CD14-positive monocyte (primary cell): Measurements from ENCODE around the gene SRRM5. TPM values are rescaled to one million over a fixed set of nuclear protein-coding genes. Genes with fewer than 3 reads are reported as not detected.

Experiments
- DNase-seq, 3 donors: peaks; one replicate each; pipeline ENCODE4 v3.0.0-alpha.2; 2011 to 2022
- H2AFZ ChIP-seq: 2 replicates; pipeline ENCODE4 v1.6.0; 2012; ENCODE audit warnings: mild to moderate bottlenecking, low read depth, low read length, inconsistent platforms; ENCODE audit not compliant: insufficient read depth, poor library complexity, severe bottlenecking
- H3K27ac ChIP-seq, 2 donors: 1 replicate in 1 of 2; 2 replicates in 1 of 2; pipeline ENCODE4 v1.5.1; 2012 to 2013; ENCODE audit warnings: low read length in 2 of 2, control low read depth in 1 of 2, inconsistent platforms in 1 of 2, low read depth in 1 of 2, mild to moderate bottlenecking in 1 of 2
- H3K27me3 ChIP-seq, 2 donors: one replicate each; pipeline versions ENCODE4 v1.6.0 to v1.6.1; 2011 to 2013; ENCODE audit warnings: low read length in 2 of 2; ENCODE audit not compliant: control insufficient read depth in 2 of 2, insufficient read depth in 2 of 2
- H3K36me3 ChIP-seq, 2 donors: replicated peaks in 1 of 2; 1 replicate in 1 of 2; 2 replicates in 1 of 2; pipeline versions ENCODE4 v1.5.1 to v1.6.1; 2012 to 2013; ENCODE audit warnings: low read length in 2 of 2, control low read depth in 1 of 2, inconsistent platforms in 1 of 2, mild to moderate bottlenecking in 1 of 2; ENCODE audit not compliant: insufficient read depth in 2 of 2, control insufficient read depth in 1 of 2
- H3K4me1 ChIP-seq, 2 donors: 1 replicate in 1 of 2; 2 replicates in 1 of 2; pipeline versions ENCODE4 v1.5.1 to v1.6.1; 2012 to 2013; ENCODE audit warnings: low read length in 2 of 2, control low read depth in 1 of 2, inconsistent platforms in 1 of 2, mild to moderate bottlenecking in 1 of 2, moderate library complexity in 1 of 2; ENCODE audit not compliant: insufficient read depth in 2 of 2, control insufficient read depth in 1 of 2
- H3K4me2 ChIP-seq: replicated peaks from 2 replicates; pipeline ENCODE3; 2012; ENCODE audit warnings: low read length, moderate library complexity, mild to moderate bottlenecking; ENCODE audit not compliant: poor library complexity, severe bottlenecking; ENCODE audit errors: extremely low read depth
- H3K4me3 ChIP-seq, 3 experiments: fragments of 200-600 bp in 1 of 3; sonication (generic) in 1 of 3; replicated peaks in 1 of 3; 1 replicate in 2 of 3; 2 replicates in 1 of 3; pipeline ENCODE4 v1.5.1; 2011 to 2013; ENCODE audit warnings: low read length in 3 of 3, mild to moderate bottlenecking in 3 of 3, control low read depth in 2 of 3, low read depth in 2 of 3, inconsistent platforms in 1 of 3, moderate library complexity in 1 of 3
- H3K79me2 ChIP-seq: 2 replicates; pipeline ENCODE4 v1.6.0; 2012; ENCODE audit warnings: mild to moderate bottlenecking, control low read depth, inconsistent platforms, low read length, moderate library complexity; ENCODE audit not compliant: insufficient read depth
- H3K9ac ChIP-seq: 2 replicates; pipeline ENCODE4 v1.6.0; 2017; ENCODE audit warnings: low read length, mild to moderate bottlenecking; ENCODE audit not compliant: insufficient read depth, poor library complexity, severe bottlenecking
- H3K9me3 ChIP-seq, 2 donors: replicated peaks in 1 of 2; 1 replicate in 1 of 2; 2 replicates in 1 of 2; pipeline versions ENCODE4 v1.5.1 to v1.6.1; 2012 to 2013; ENCODE audit warnings: low read length in 2 of 2, control low read depth in 1 of 2; ENCODE audit not compliant: control insufficient read depth in 1 of 2, insufficient read depth in 1 of 2
- H4K20me1 ChIP-seq: 2 replicates; pipeline ENCODE4 v1.6.0; 2012; ENCODE audit warnings: mild to moderate bottlenecking, low read length, control low read depth, moderate library complexity; ENCODE audit not compliant: insufficient read depth
- H3K27ac Mint-ChIP-seq, 7 donors: one replicate each; pipeline ENCODE4 v1.8.0; 2020; ENCODE audit warnings: mild to moderate bottlenecking in 7 of 7, mixed read lengths in 7 of 7, moderate library complexity in 6 of 7, inconsistent platforms in 2 of 7
- H3K27me3 Mint-ChIP-seq, 3 donors: one replicate each; pipeline ENCODE4 v1.8.0; 2021 to 2022; ENCODE audit warnings: low read depth in 3 of 3, mild to moderate bottlenecking in 3 of 3, mixed read lengths in 3 of 3, moderate library complexity in 3 of 3, inconsistent platforms in 1 of 3
- H3K36me3 Mint-ChIP-seq, 2 donors: one replicate each; pipeline ENCODE4 v1.8.0; 2020; ENCODE audit warnings: mixed read lengths in 2 of 2, inconsistent platforms in 1 of 2, mild to moderate bottlenecking in 1 of 2
- H3K4me1 Mint-ChIP-seq: one replicate; pipeline ENCODE4 v1.8.0; 2020; ENCODE audit warnings: mild to moderate bottlenecking, mixed read lengths
- H3K4me3 Mint-ChIP-seq, 2 donors: one replicate each; pipeline ENCODE4 v1.8.0; 2020; ENCODE audit warnings: mild to moderate bottlenecking in 2 of 2, mixed read lengths in 2 of 2, moderate library complexity in 1 of 2
- H3K9me3 Mint-ChIP-seq, 7 donors: one replicate each; pipeline ENCODE4 v1.8.0; 2020 to 2022; ENCODE audit warnings: mixed read lengths in 7 of 7, mild to moderate bottlenecking in 6 of 7, moderate library complexity in 6 of 7, inconsistent platforms in 2 of 7
- WGBS: methylation state at CpG from one replicate; pipeline ENCODE4 v1.1.5; 2013; ENCODE audit warnings: missing lambda C conversion rate; ENCODE audit not compliant: insufficient coverage; 5-methylcytosine and 5-hydroxymethylcytosine counted together
- intact Hi-C, 2 donors: fragments of 100-400 bp; cut with micrococcal nuclease; formaldehyde crosslinking; loops; one replicate each; pipeline versions ENCODE4 v1.15.0 to v1.15.1; 2023
- polyA plus RNA-seq, 3 donors: library from polyadenylated mRNA; depleted of rRNA in 1 of 3; unstranded in 2 of 3; stranded (reverse) in 1 of 3; fragments of 300-500 nt in 2 of 3; fragments of >200 nt in 1 of 3; fragmentation: Illumina TruSeq in 2 of 3; gene quantifications; 1 replicate in 2 of 3; 2 replicates in 1 of 3; pipeline ENCODE4 v1.2.3, GENCODE V29; 2012 to 2021
- TF ChIP-seq, protein P1 (sequence below): fragments of 200-600 bp; IDR thresholded peaks from one replicate; pipeline ENCODE4 v1.8.0; 2022; ENCODE audit warnings: antibody characterized with exemption, mild to moderate bottlenecking

Gene SRRM5
- polyA plus RNA-seq, 3 donors = 0.36 TPM; not detected in 2

GRCh38 chr19:43625918-43626579 lies 14.2 kb downstream of the SRRM5 start:
- H3K9ac ChIP-seq = no peak overlapping the region
- no peaks in the 10 kb centered on the region for H3K36me3 Mint-ChIP-seq
- H3K4me3 ChIP-seq = no peak overlapping the region
- H3K27me3 ChIP-seq = peaks cover 0 to 17% of the 10 kb centered on the region in 2 donors
- H2AFZ ChIP-seq = no peak overlapping the region
- DNase-seq = peak in 1 of 3 donors; percentile 36
- no peaks in the 10 kb centered on the region for H3K79me2 ChIP-seq
- TF ChIP-seq, protein P1, sequence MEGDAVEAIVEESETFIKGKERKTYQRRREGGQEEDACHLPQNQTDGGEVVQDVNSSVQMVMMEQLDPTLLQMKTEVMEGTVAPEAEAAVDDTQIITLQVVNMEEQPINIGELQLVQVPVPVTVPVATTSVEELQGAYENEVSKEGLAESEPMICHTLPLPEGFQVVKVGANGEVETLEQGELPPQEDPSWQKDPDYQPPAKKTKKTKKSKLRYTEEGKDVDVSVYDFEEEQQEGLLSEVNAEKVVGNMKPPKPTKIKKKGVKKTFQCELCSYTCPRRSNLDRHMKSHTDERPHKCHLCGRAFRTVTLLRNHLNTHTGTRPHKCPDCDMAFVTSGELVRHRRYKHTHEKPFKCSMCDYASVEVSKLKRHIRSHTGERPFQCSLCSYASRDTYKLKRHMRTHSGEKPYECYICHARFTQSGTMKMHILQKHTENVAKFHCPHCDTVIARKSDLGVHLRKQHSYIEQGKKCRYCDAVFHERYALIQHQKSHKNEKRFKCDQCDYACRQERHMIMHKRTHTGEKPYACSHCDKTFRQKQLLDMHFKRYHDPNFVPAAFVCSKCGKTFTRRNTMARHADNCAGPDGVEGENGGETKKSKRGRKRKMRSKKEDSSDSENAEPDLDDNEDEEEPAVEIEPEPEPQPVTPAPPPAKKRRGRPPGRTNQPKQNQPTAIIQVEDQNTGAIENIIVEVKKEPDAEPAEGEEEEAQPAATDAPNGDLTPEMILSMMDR = no peak
- no peak overlapping the region for H3K27ac ChIP-seq
- peaks cover 1 to 13% (median 5%) of the 10 kb centered on the region in 7 donors for H3K9me3 Mint-ChIP-seq
- H3K36me3 ChIP-seq = no peaks in the 10 kb centered on the region
- H3K27me3 Mint-ChIP-seq = peaks cover 17 to 36% (median 31%) of the 10 kb centered on the region in 3 donors
- H3K27ac Mint-ChIP-seq = no peak overlapping the region
- H3K4me3 Mint-ChIP-seq = peak overlapping the region in 1 of 2 donors; percentile 53
- H3K9me3 ChIP-seq = no peaks in the 10 kb centered on the region
- peaks cover 15% of the 10 kb centered on the region for H3K4me1 Mint-ChIP-seq
- 71% methylated on average over 14 of the region's 32 CpGs for WGBS
- intact Hi-C loops = no loop called here
- no peak overlapping the region for H3K4me2 ChIP-seq
- H4K20me1 ChIP-seq = peaks cover 5% of the 10 kb centered on the region
- H3K4me1 ChIP-seq = peaks cover 0 to 6% of the 10 kb centered on the region in 2 donors

GRCh38 chr19:43626838-43627237 lies 14.9 kb downstream of the SRRM5 start:
- no peak overlapping the region for H3K27ac ChIP-seq
- Mint-ChIP-seq H3K36me3 (no peaks in the 10 kb centered on the region), H3K4me1 (peaks cover 15% of the 10 kb centered on the region), H3K27ac (peak overlapping the region in 1 of 7 donors; percentile 80), H3K27me3 (peaks cover 17 to 36% (median 31%) of the 10 kb centered on the region in 3 donors), H3K9me3 (peaks cover 1 to 13% (median 5%) of the 10 kb centered on the region in 7 donors), H3K4me3 (peak overlapping the region in 1 of 2 donors; percentile 53)
- no peaks in the 10 kb centered on the region for H3K79me2 ChIP-seq
- H3K4me1 ChIP-seq = peaks cover 0 to 6% of the 10 kb centered on the region in 2 donors
- H3K9me3 ChIP-seq = no peaks in the 10 kb centered on the region
- no peak for DNase-seq
- H3K9ac ChIP-seq = no peak overlapping the region
- H3K4me2 ChIP-seq = no peak overlapping the region
- H3K27me3 ChIP-seq = peaks cover 0 to 21% of the 10 kb centered on the region in 2 donors
- intact Hi-C loops = no loop called here
- H4K20me1 ChIP-seq = peaks cover 5% of the 10 kb centered on the region
- no peak overlapping the region for H2AFZ ChIP-seq
- no peak overlapping the region for H3K4me3 ChIP-seq
- no peaks in the 10 kb centered on the region for H3K36me3 ChIP-seq
- TF ChIP-seq, protein P1 = no peak
- 47% methylated on average over 12 of the region's 17 CpGs for WGBS
